MM.1S (cell line): Measurements from ENCODE around the gene WDFY4.

ENCODE experiments used
- DNase-seq: peaks from one replicate; pipeline ENCODE4 v3.0.0-alpha.2; 2015
- H2AFZ ChIP-seq: fragments of 300-600 bp; sonication (generic); 2 replicates; pipeline ENCODE4 v1.6.0; 2016; ENCODE audit warnings: antibody characterized with exemption, low read length
- H3F3A ChIP-seq: fragments of 300-600 bp; sonication (generic); 2 replicates; pipeline ENCODE4 v1.6.1; 2016; ENCODE audit warnings: mild to moderate bottlenecking, antibody characterized with exemption, low read length, moderate library complexity, mixed read lengths; ENCODE audit not compliant: insufficient read depth
- H3K27ac ChIP-seq: fragments of 300-600 bp; sonication (generic); 2 replicates; pipeline ENCODE4 v1.5.1; 2016; ENCODE audit warnings: mild to moderate bottlenecking, low read length
- H3K27me3 ChIP-seq: fragments of 300-600 bp; sonication (generic); replicated peaks from 2 replicates; pipeline ENCODE4 v1.6.0; 2016; ENCODE audit warnings: low read length; ENCODE audit not compliant: insufficient read depth
- H3K36me3 ChIP-seq: fragments of 300-600 bp; sonication (generic); replicated peaks from 2 replicates; pipeline ENCODE4 v1.6.1; 2016; ENCODE audit warnings: mild to moderate bottlenecking, low read length, mixed read lengths; ENCODE audit not compliant: insufficient read depth
- H3K4me1 ChIP-seq: fragments of 300-600 bp; sonication (generic); 2 replicates; pipeline ENCODE4 v1.6.1; 2016; ENCODE audit warnings: low read length, mixed read lengths
- H3K4me2 ChIP-seq: fragments of 300-600 bp; sonication (generic); 2 replicates; pipeline ENCODE4 v1.6.0; 2016; ENCODE audit warnings: low read depth, low read length
- H3K4me3 ChIP-seq: fragments of 300-600 bp; sonication (generic); 2 replicates; pipeline ENCODE4 v1.5.1; 2016; ENCODE audit warnings: low read length, mixed read lengths
- H3K79me2 ChIP-seq: fragments of 300-600 bp; sonication (generic); 2 replicates; pipeline ENCODE4 v1.6.1; 2016; ENCODE audit warnings: mixed run types, low read length, mixed read lengths
- H3K9ac ChIP-seq: fragments of 300-600 bp; sonication (generic); 2 replicates; pipeline ENCODE4 v1.6.1; 2016; ENCODE audit warnings: low read length, mixed read lengths
- H3K9me2 ChIP-seq: fragments of 300-600 bp; sonication (generic); replicated peaks from 2 replicates; pipeline ENCODE4 v1.6.1; 2016; ENCODE audit warnings: mild to moderate bottlenecking, low read length, mixed read lengths; ENCODE audit not compliant: insufficient read depth
- H3K9me3 ChIP-seq: fragments of 300-600 bp; sonication (generic); replicated peaks from 2 replicates; pipeline ENCODE4 v1.6.1; 2016; ENCODE audit warnings: mild to moderate bottlenecking, low read length, mixed read lengths; ENCODE audit not compliant: insufficient read depth
- H4K20me1 ChIP-seq: fragments of 300-600 bp; sonication (generic); 2 replicates; pipeline ENCODE4 v1.6.1; 2016; ENCODE audit warnings: mild to moderate bottlenecking, low read length, moderate library complexity, mixed read lengths; ENCODE audit not compliant: insufficient read depth
- CTCF ChIP-seq: fragments of 300-600 bp; sonication (generic); IDR thresholded peaks from 2 replicates; pipeline ENCODE4 v1.5.1; 2016; ENCODE audit warnings: antibody characterized with exemption, low read length, mixed read lengths
- EZH2 ChIP-seq: fragments of 300-600 bp; sonication (generic); optimal IDR thresholded peaks from 2 replicates; pipeline ENCODE3; 2017; ENCODE audit warnings: low read depth, mild to moderate bottlenecking, antibody characterized with exemption, low read length, mixed read lengths
- EZH2phosphoT487 ChIP-seq: fragments of 300-600 bp; sonication (generic); IDR thresholded peaks from 2 replicates; pipeline ENCODE4 v1.6.1; 2018; ENCODE audit warnings: antibody characterized with exemption, low read length

WDFY4 gene

GRCh38 chr10:48672596-48673265 lies 11.9 kb upstream of the WDFY4 start:
- Histone ChIP-seq H4K20me1 (no peaks in the 10 kb centered on the region), H3K9me3 (no peaks in the 10 kb centered on the region), H3K4me1 (no peaks in the 10 kb centered on the region), H3K79me2 (no peaks in the 10 kb centered on the region), H3K4me3 (no peak overlapping the region), H2AFZ (0 out of 2 replicates have a peak overlapping the region, but pooled peaks have one; percentile 14), H3K9me2 (no peaks in the 10 kb centered on the region), H3K36me3 (no peaks in the 10 kb centered on the region), H3K4me2 (no peak overlapping the region), H3K9ac (no peak overlapping the region), H3K27me3 (no peaks in the 10 kb centered on the region), H3F3A (no peaks in the 10 kb centered on the region), H3K27ac (no peak overlapping the region)
- DNase-seq = no peak
- no peak for TF ChIP-seq CTCF
- no peak for TF ChIP-seq EZH2
- no peak for TF ChIP-seq EZH2phosphoT487

DNA sequence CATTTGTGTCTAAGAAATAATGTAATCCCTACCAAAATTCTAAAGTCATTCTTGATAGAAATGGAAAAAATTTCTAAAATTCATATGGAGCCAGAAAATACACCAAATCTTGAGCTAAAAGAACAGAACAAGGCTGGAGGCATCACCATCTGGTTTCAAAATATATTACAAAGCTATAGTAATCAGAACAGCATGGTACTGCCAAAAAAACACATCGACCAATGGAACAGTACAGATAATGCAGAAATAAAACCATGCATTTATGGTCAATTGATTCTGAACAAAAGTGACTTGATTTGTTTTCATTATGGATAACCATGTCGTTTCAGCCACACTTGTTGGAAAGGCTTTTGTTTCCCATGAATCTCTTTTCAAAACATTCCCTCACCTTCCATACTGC lies 7.0 kb upstream of the WDFY4 start:
- Histone ChIP-seq H3K9me2 (no peaks in the 10 kb centered on the region), H3K9ac (no peak overlapping the region), H3K9me3 (no peaks in the 10 kb centered on the region), H3K27me3 (no peaks in the 10 kb centered on the region), H3F3A (no peaks in the 10 kb centered on the region), H3K27ac (no peak overlapping the region), H3K4me1 (no peaks in the 10 kb centered on the region), H3K36me3 (no peaks in the 10 kb centered on the region), H2AFZ (no peak overlapping the region), H3K79me2 (no peaks in the 10 kb centered on the region), H4K20me1 (no peaks in the 10 kb centered on the region), H3K4me3 (no peak overlapping the region), H3K4me2 (no peak overlapping the region)
- DNase-seq = no peak
- TF ChIP-seq EZH2 (no peak), EZH2phosphoT487 (no peak), CTCF (no peak)

- Histone ChIP-seq H3K36me3 (no peaks in the 10 kb centered on the region), H3K27me3 (no peaks in the 10 kb centered on the region), H3K79me2 (no peaks in the 10 kb centered on the region), H3K4me3 (no peak overlapping the region), H4K20me1 (no peaks in the 10 kb centered on the region), H3K9ac (no peak overlapping the region), H3K9me3 (no peaks in the 10 kb centered on the region), H3K9me2 (no peaks in the 10 kb centered on the region), H3K4me2 (no peak overlapping the region), H2AFZ (no peak overlapping the region), H3K4me1 (no peaks in the 10 kb centered on the region), H3K27ac (no peak overlapping the region), H3F3A (no peaks in the 10 kb centered on the region)
- DNase-seq = no peak
- TF ChIP-seq CTCF (no peak), EZH2 (no peak), EZH2phosphoT487 (no peak)
Measured at GRCh38 chr10:48678041-48678440, 6.6 kb upstream of the WDFY4 start.
